Head of caudate nucleus (tissue), 42 donors: ENCODE results near the gene PAX7.

Experiments used
- DNase-seq, 42 donors: peaks; one replicate each; pipeline versions ENCODE4 v3.0.0 to v3.0.0-alpha.2; 2020 to 2021; ENCODE audit warnings: mixed read lengths in 7 of 42
- intact Hi-C: fragments of 100-400 bp; cut with DNase I; formaldehyde crosslinking; loops from one replicate; pipeline ENCODE4 v1.15.0; 2022

PAX7 gene

GRCh38 chr1:18637962-18638834, 7.6 kb downstream of the PAX7 start:
- intact Hi-C loops = no loop called here
- DNase-seq = no peak

DNA sequence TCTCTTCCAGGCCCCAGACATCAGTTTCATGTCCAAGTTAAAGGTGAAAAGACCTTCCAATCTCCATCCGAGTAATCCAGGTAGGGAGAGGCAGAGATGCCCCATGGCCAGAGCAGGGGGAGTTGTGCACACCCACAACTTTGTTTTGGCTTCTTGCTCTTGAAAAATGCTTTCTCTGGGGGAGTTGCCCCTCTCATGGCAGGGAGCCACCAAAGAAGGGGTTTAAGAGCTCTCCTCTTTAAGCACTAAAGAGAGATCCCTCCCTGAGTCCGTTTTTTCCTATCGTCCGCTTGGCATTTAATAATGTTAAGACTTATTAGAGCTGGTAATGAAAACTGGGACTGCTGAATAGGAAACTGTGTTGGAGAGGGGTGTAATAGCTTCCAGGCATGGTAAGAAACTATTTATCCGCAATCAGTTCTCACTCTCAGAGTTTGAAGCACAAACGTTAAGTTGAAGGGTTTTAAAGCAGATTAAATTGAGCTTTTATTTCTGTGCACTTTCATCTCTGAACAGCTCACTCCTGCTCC, 8.3 kb downstream of the PAX7 start:
- intact Hi-C loops = no loop called here
- no peak for DNase-seq

DNA sequence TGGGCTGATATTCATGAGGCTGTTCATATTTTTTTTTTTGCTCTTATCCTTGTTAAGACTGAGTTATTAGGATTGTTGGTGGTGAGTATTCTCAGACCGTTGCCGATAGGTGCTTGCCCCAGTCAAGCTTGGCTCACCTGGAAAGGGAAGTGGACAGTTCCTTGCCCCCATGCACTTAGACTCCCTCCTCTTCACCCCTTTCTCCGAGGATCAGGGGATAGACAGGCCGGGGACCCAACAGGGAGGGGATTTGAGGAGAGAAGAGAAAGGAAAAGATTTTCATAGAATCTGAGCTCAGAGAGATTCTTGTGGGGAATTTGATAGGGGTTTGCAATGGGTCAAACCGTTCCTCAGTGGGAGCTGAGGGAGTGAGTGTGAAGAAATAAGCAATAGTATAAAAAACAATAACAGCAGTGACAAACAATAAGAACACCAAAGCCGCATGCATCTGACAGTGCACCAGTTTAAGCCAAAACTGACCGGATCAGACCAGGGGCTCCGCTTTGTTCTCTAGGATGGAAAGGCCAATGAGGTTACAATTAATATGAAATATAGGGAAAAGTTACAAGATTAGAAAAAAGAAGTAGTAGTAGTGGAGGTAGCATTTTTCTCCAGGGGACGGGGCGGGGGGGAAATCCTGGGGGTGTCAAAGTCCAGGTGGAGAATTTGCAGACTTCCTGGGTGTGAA, 8.9 kb downstream of the PAX7 start:
- DNase-seq = no peak
- intact Hi-C loops = no loop called here

DNA sequence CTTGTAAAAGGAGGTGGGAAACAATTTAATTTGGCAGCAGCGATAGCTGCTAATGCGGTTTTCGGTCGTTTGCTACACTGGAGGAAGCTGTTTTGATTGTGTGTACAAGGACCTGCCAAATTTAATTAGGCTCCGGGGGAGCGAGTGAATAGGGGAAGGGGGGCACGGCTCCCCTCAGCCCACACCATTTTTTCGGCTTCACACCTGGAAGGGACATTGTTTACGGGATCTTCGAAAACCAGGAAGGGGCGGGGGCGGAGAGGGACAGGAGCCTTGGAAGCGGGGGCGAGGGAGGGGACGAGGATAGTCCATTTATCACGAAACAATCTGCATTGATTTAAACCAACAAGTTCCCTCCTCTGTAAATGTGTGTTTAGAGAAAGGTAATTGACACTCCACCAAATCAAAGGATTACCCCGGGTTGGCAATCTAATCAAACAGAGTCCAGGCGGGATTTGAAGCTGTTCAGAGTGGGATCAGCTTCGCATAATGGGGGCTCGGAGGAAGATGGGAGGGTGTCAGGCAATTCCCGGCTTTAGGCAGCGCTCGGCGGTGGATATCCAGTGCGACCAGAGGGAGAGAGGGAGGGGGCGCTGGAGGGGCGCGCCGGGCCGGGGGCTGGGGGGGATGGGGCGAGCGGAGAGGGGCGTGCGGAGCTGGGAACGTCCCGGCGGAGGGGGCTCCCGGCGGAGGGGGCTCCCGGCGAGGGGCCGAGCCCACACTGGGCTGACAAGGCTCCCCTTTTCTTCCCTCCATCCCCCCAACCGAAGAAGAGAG, 9.8 kb downstream of the PAX7 start:
- DNase-seq = no peak
- intact Hi-C loops = no loop called here

DNA sequence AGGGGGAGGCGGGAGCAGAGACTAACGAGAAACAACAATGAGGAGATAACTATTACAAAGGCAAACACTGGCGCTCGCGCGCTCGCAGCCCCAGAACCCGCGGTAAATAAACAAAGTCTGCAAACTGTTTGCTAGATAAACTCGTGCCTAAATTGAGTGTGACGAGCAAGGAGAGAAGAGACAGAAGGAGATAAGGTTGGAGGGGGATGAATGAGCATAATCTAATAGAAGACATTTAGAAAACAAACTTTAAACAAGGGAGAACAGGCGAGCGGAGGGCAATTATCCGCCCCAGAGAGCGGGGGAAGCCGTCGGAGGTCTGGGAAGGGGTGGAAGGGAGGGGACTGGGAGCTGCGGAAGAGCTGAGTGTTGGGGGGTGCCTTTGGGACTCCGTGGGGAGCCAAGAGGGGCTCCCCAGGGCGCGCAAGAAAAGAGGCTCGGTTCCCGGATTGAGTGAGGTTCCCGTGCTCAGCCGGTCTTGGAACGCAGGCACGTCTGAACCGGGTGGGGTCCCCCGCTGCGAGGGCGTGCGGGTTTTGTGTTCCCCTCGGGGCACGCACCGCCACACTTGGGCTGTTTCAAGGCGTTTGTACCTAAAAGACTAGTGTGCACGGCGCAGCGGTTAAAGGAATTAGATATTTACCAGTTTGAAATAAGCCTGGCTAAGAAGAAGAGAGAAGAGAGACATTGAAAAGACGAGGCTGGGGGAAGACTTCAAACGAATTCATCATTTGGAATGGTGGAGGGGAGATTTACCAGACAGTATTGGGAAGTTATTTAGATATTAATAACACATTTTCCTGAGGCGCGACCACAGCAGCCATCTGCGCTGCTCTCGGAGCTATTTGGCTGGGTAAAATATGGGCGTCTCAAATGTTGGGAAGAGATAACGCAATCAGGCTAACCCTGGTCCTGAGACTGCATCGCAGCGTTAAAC, 10.6 kb downstream of the PAX7 start:
- intact Hi-C loops = no loop called here

GRCh38 chr1:18642278-18643095, 11.8 kb downstream of the PAX7 start:
- DNase-seq = no peak
- intact Hi-C loops = no loop called here

More for the DNA sequence above, 10.6 kb downstream of the PAX7 start:
- no peak for DNase-seq

GRCh38 chr1:18643154-18644012, 12.7 kb downstream of the PAX7 start:
- peak in 7 of 42 donors; percentile 5 to 38 (median 16) for DNase-seq
- intact Hi-C loops = no loop called here

DNA sequence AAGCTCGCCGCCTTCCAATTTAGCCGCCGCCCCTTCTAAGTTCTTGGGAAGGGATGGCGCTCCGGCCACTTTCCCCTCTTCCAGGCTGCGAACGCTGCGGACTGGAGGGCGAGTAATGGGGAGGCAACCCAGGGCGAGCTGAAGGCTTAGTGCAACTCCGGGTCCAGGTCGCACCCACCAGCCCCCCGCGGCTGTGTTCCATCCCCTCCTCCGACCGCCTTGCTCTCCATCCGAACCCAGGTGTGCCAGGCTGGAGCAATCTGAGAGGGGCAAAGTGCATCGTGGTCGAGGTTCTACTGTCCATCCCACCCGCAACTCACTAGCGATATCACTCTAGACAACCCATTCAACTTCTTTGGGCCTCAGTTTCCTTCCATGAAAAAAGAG, 13.4 kb downstream of the PAX7 start:
- intact Hi-C loops = no loop called here
- no peak for DNase-seq

- no peak for DNase-seq
- intact Hi-C loops = no loop called here
These were observed 13.8 kb downstream of the PAX7 start for GRCh38 chr1:18644446-18644845.

GRCh38 chr1:18644973-18645746, 14.5 kb downstream of the PAX7 start:
- intact Hi-C loops = no loop called here
- DNase-seq = no peak

GRCh38 chr1:18645747-18646090, 15.1 kb downstream of the PAX7 start:
- intact Hi-C loops = no loop called here
- DNase-seq = no peak

DNA sequence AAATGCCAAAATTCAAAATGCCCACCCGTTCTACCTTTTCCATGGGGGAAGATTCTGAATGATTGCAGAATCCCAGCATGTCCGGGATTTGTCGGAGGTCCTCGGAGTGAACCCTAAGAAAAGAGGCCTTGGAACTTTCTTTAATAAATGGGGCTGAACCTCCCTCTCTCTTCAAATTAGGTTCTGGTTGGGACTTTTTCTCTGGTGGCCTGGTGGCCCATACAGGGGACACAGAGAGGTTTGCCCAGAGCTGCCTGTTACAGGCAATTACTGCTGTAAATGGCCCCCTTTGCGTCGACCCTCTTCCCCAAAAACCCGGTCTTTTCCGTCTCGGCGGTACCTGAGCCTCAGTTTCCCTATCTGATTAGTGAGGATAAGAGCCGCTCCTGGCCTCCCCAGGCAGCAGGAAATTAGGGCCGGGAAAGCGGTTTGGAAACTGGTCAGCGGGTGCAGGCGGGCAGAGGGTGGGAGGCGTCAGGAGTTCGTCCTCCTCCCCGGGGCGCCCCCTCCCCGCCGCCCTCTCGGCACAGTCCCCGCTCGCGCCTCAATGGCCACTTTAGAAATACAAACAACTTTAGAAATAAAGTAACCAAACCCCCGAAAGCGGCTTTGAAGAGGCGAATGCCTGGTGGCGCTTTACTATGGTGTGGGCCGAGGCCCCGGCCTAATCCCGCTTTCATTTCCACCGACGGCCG, 15.6 kb downstream of the PAX7 start:
- DNase-seq = no peak
- intact Hi-C loops = no loop called here

GRCh38 chr1:18646786-18647410, 16.3 kb downstream of the PAX7 start:
- intact Hi-C loops = no loop called here

GRCh38 chr1:18647681-18648214, 17.1 kb downstream of the PAX7 start:
- intact Hi-C loops = no loop called here
- no peak for DNase-seq

More at GRCh38 chr1:18646786-18647410, 16.3 kb downstream of the PAX7 start:
- DNase-seq = no peak
